Measurements from ENCODE around the gene ABR.
"Not testable (repeated sequence)": the region's sequence is repeated elsewhere in the genome, so short reads cannot be mapped to it uniquely, and the experiment has no call there.

The ABR gene

DNA sequence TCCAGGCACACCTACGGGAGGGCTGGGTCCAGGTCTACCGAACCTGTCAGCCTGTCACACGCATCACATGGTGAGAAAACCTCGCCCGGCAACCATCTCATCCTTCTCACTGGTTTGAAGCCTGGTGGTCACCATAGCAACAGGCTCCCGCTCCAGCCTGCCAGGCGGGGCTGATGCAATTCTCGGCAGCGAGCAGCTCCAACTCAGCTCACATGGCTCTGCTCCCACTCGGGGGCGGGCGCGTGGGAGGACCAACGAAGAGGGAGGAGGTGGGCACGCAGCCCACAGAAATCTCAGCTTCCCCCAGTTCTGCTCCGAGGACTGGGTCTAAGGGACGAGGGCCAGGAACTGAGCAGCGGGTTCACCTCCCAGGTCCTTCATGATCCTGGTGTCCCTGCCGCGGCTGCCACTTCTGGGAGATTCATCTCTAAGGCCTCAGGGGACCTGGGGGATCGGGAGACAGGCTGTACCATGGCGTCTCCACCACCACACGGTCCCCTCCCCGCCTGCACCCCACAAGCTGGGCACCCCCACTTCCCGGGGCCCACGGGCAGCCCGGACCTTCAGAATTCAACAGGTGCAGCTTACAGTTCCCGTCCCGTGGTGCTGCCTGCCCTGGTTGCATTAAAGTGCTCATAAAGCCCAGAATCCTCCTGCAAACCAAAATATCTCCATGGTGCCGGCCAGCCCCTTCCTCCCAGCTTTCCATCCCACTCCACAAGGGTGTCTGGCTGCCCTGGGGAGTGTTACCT, 25.8 kb downstream of the ABR start:
- H3K27ac ChIP-seq = no peak overlapping the region; the same call in 1 of the 2 replicates
- TF ChIP-seq, protein P1, sequence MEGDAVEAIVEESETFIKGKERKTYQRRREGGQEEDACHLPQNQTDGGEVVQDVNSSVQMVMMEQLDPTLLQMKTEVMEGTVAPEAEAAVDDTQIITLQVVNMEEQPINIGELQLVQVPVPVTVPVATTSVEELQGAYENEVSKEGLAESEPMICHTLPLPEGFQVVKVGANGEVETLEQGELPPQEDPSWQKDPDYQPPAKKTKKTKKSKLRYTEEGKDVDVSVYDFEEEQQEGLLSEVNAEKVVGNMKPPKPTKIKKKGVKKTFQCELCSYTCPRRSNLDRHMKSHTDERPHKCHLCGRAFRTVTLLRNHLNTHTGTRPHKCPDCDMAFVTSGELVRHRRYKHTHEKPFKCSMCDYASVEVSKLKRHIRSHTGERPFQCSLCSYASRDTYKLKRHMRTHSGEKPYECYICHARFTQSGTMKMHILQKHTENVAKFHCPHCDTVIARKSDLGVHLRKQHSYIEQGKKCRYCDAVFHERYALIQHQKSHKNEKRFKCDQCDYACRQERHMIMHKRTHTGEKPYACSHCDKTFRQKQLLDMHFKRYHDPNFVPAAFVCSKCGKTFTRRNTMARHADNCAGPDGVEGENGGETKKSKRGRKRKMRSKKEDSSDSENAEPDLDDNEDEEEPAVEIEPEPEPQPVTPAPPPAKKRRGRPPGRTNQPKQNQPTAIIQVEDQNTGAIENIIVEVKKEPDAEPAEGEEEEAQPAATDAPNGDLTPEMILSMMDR (conservative IDR thresholded peaks at IDR 0.05) = no peak
- no peak for TF ChIP-seq ZFX (IDR thresholded peaks at IDR 0.05)

DNA sequence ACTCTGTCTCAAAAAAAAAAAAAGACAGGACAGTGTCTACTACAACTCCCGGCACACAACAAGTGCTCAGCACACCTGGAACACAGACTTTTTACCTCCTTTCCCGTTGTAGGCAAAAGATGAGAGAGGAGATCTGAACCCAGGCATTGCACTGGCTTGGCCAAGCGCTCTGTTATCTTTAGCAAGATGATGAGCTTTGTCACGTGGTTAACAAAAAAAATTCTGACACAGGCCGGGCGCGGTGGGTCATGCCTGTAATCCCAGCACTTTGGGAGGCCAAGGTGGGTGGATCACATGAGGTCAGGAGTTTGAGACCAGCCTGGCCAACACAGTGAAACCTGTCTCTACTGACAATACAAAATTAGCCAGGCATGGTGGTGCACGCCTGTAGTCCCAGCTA, 27.2 kb downstream of the ABR start:
- H3K27ac ChIP-seq = not testable (repeated sequence)

DNA sequence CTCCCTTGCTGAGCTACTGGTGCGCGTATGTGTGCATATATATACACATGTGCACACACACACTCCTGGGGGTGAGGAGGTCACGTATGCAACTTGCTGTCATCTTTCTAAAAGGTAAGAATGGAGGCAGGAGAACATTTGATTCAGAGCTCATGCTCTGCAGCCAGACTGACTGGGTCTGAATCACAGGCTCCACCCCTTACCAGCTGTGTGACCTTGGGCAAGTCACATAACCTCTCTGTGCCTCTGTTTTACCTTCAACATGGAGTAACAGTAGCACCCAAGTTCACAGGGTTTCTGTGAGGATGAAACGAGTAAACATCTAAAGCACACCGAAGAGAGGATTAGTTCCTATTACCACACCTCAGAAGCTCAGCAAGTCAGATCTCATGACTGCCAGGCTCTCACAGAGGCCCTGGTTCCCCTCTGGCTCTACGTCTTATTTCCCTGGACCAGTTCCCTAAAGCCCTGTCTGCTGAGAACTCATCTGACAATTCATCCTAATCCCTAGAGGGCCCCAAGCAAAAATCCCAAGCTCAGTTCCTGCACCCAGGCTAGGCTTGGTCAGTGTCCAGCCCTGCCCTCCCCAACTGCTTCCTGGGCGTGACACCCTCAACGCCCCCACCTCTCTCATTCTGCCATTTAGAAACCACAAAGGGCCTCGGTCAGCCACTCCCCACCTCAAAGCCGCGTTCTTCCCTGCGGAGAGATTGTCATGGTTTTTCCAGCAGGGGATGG, 28.7 kb downstream of the ABR start:
- TF ChIP-seq, protein P1 (conservative IDR thresholded peaks at IDR 0.05) = no peak
- no peak for TF ChIP-seq ZFX (IDR thresholded peaks at IDR 0.05)
- H3K27ac ChIP-seq = no peak overlapping the region

DNA sequence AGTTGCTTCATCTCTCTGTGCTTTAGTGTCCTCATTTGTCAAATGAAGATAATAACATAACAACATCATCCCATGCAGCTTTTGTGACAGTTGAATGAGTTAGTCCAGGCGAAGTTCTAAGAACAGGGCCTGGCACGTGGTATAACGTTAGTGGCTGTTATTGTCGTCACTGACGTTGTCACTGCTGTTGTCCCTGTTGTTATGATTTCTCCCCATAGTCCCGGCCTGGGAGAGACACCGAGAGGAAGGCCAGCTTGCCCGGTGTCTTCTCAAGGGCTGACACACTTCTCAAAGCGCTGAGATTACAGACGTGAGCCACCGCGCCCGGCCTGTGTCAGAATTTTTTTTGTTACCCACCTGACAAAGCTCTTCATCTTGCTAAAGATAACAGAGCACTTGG, 29.9 kb downstream of the ABR start:
- TF ChIP-seq ZFX (IDR thresholded peaks at IDR 0.05) = no peak
- TF ChIP-seq, protein P1 (conservative IDR thresholded peaks at IDR 0.05) = no peak
- no peak overlapping the region for H3K27ac ChIP-seq

DNA sequence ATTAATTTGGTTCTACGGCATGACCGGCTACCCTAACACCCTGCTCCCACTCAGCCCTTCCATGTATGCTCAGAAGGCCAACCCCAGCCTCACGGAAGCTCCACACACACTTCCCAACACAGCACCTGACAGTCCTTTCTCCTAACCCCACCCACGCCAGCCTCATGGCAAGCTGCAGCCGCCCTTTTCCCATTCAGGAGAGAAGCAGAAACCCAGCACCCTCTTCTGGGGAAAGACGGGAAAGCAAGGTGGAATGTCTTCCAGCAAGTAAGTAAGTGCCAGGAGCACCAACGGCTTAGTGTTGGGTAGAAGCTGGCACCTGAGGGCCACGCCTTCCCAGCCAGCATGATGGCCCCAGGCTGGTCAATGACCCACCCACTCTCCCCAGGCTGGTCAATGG, 32.1 kb downstream of the ABR start:
- H3K27ac ChIP-seq = no peak overlapping the region
- TF ChIP-seq ZFX (IDR thresholded peaks at IDR 0.05) = no peak
- TF ChIP-seq, protein P1 (conservative IDR thresholded peaks at IDR 0.05) = no peak; the same call in 1 of the 2 replicates

DNA sequence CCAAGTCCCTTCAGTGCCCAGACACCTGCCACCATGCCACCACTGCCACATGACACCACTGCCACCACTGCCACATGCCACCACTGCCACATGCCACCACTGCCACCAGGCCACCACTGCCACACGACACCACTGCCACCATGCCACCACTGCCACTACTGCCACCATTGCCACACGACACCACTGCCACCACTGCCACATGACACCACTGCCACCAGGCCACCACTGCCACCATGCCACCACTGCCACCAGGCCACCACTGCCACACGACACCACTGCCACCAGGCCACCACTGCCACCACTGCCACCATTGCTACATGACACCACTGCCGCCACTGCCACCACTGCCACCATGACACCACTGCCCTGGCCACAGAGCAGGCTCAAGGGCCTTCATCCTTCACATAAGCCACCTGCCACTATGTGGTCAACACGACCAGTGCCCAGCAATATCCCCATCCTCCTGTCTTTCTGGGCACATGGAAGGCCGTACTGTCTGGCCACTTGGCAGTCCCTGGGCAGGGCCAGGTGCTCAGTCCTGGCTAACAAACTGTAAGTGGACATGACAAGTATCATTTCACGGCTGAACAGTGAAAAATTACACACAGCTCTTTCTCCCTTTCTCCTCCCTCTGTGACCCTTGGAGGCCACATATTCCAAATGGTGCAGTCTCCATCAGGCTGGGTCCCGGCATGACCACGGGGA, 33.1 kb downstream of the ABR start:
- no peak overlapping the region for H3K27ac ChIP-seq
- TF ChIP-seq ZFX (IDR thresholded peaks at IDR 0.05) = no peak
- TF ChIP-seq, protein P1 (conservative IDR thresholded peaks at IDR 0.05) = no peak

DNA sequence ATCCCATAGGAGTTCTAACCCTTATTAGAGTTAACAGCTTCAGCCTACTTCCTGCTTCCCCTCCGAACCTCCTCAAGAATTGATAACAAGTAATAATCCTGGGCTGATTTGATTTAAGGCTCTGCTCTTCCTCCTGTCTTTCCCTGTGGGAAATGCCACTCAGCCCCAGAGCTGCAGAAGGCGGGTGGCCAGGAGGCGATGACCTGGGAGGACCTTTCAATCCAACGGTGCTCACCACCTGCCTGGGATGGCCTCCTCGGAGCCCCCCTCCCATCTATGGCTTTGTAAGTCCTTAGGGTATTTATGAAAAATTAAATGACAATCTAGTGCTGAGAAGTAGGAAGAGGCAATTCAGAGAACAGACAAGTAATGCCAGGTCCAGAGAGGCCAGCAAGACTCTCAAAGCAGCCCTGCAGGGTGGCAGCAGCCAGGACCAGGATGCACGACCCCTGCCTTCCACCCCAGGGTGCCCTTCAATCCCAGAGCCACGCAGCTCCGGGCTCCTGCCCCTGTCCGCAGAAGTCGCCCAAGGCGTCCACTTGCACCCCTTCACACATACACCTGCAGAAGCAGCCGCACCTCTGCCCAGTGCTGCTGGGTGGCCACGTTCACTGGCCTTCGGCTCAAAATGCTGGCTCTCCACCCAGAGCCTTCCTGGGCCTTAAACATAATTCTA, 34.3 kb downstream of the ABR start:
- TF ChIP-seq, protein P1 (conservative IDR thresholded peaks at IDR 0.05) = no peak
- no peak overlapping the region for H3K27ac ChIP-seq

Data from C4-2B (cell line).